ENCODE results near the gene LAPTM5.

- TF ChIP-seq POLR2A (IDR thresholded peaks at IDR 0.05) (no peak), CTCF (IDR thresholded peaks at IDR 0.05) (no peak)
Measured at GRCh38 chr1:30770150-30770549, 12.6 kb upstream of the LAPTM5 start.
